Measurements from ENCODE around the gene LAMB2. TPM values are rescaled to one million over a fixed set of nuclear protein-coding genes. Genes with fewer than 3 reads are reported as not detected.

The LAMB2 gene
- total RNA-seq, 2 donors from 2014 or later = 83.6 to 97.8 TPM

DNA sequence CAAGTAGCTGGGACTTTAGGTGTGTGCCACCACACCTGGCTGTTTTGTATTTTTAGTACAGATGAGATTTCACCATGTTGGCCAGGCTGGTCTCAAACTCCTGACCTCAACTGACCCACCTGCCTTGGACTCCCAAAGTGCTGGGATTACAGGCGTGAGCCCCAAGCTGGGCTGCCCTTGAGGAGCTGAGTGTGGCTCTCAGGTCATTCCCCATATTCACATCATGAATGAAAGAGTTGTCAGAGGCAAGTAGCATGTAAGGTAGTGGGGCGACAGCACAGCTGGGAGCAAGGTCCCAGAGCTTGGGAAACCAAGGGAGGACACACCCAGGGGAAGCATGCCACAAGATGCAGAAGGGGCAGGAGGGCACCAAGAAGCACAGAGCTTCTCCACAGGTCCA lies 28.3 kb upstream of the LAMB2 start:
- no peaks in the 10 kb centered on the region for H3K9me3 ChIP-seq (ENCODE audit: control insufficient read depth, low read length)
- H3K4me1 Mint-ChIP-seq = peaks cover 10% of the 10 kb centered on the region
- 94% methylated on average over 2 of the region's 2 CpGs for WGBS, 2 experiments (ENCODE audit: insufficient coverage in 1 of 2, insufficient read length in 1 of 2)

DNA sequence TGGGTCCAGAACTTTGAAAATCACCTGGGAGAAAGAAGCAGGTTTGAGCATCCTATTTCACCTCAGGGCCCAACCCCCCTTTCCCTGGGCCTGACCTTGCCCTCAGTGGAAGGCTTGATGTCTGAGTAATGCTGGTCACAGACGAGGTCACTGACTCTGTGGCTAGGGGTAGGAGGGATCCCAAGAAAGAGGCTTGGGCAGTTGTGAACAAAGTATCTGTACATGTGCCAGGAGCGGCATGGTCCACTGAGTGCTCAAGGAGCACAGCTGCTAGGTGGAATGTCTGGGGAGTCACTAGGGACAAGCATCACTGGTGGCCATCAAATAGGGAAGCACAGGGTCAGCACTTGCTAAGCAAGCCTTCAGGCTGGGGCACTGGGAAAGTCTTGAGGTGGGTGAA lies 25.9 kb upstream of the LAMB2 start:
- no peak for DNase-seq
- no peak overlapping the region for H3K27ac ChIP-seq (ENCODE audit: low read depth, low read length)
- no peak overlapping the region for H3K27ac Mint-ChIP-seq
- H3K4me1 ChIP-seq (ENCODE audit: control insufficient read depth, insufficient read depth, low read length) = no peaks in the 10 kb centered on the region
- no peak overlapping the region for H3K4me3 Mint-ChIP-seq
- WGBS, 2 experiments (ENCODE audit: insufficient coverage in 1 of 2, insufficient read length in 1 of 2) = 83 to 89% methylated on average over 1 to 2 of the region's 2 CpGs
- H3K27me3 ChIP-seq (ENCODE audit: control insufficient read depth, insufficient read depth, low read length, poor library complexity, severe bottlenecking) = no peaks in the 10 kb centered on the region
- H3K9me3 Mint-ChIP-seq = no peaks in the 10 kb centered on the region
- TF ChIP-seq, protein P1, sequence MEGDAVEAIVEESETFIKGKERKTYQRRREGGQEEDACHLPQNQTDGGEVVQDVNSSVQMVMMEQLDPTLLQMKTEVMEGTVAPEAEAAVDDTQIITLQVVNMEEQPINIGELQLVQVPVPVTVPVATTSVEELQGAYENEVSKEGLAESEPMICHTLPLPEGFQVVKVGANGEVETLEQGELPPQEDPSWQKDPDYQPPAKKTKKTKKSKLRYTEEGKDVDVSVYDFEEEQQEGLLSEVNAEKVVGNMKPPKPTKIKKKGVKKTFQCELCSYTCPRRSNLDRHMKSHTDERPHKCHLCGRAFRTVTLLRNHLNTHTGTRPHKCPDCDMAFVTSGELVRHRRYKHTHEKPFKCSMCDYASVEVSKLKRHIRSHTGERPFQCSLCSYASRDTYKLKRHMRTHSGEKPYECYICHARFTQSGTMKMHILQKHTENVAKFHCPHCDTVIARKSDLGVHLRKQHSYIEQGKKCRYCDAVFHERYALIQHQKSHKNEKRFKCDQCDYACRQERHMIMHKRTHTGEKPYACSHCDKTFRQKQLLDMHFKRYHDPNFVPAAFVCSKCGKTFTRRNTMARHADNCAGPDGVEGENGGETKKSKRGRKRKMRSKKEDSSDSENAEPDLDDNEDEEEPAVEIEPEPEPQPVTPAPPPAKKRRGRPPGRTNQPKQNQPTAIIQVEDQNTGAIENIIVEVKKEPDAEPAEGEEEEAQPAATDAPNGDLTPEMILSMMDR (conservative IDR thresholded peaks at IDR 0.05) = no peak
- no peak overlapping the region for H3K4me3 ChIP-seq (ENCODE audit: low read length)
- H3K4me1 Mint-ChIP-seq = no peaks in the 10 kb centered on the region
- peaks cover 10% of the 10 kb centered on the region for H3K36me3 Mint-ChIP-seq (ENCODE audit: low read depth)
- no peak overlapping the region for H3K9ac ChIP-seq (ENCODE audit: extremely low read depth, low read length, poor library complexity, severe bottlenecking)
- no peaks in the 10 kb centered on the region for H3K9me3 ChIP-seq (ENCODE audit: control insufficient read depth, low read length)
- H3K27me3 Mint-ChIP-seq (ENCODE audit: insufficient read depth) = peaks cover 5% of the 10 kb centered on the region
- H3K36me3 ChIP-seq (ENCODE audit: control insufficient read depth, insufficient read depth, low read length) = peaks cover 12% of the 10 kb centered on the region

More for the DNA sequence above, 28.3 kb upstream of the LAMB2 start:
- H3K27me3 ChIP-seq (ENCODE audit: control insufficient read depth, insufficient read depth, low read length, poor library complexity, severe bottlenecking) = no peaks in the 10 kb centered on the region
- H3K4me3 ChIP-seq (ENCODE audit: low read length) = no peak overlapping the region
- Mint-ChIP-seq H3K4me3 (no peak overlapping the region), H3K27me3 (ENCODE audit: insufficient read depth) (no peaks in the 10 kb centered on the region), H3K9me3 (no peaks in the 10 kb centered on the region), H3K36me3 (ENCODE audit: low read depth) (peaks cover 19% of the 10 kb centered on the region), H3K27ac (no peak overlapping the region)
- H3K9ac ChIP-seq (ENCODE audit: extremely low read depth, low read length, poor library complexity, severe bottlenecking) = no peak overlapping the region
- peaks cover 4% of the 10 kb centered on the region for H3K4me1 ChIP-seq (ENCODE audit: control insufficient read depth, insufficient read depth, low read length)
- TF ChIP-seq, protein P1 (conservative IDR thresholded peaks at IDR 0.05) = no peak
- no peak for DNase-seq
- peaks cover 26% of the 10 kb centered on the region for H3K36me3 ChIP-seq (ENCODE audit: control insufficient read depth, insufficient read depth, low read length)
- no peak overlapping the region for H3K27ac ChIP-seq (ENCODE audit: low read depth, low read length)

DNA sequence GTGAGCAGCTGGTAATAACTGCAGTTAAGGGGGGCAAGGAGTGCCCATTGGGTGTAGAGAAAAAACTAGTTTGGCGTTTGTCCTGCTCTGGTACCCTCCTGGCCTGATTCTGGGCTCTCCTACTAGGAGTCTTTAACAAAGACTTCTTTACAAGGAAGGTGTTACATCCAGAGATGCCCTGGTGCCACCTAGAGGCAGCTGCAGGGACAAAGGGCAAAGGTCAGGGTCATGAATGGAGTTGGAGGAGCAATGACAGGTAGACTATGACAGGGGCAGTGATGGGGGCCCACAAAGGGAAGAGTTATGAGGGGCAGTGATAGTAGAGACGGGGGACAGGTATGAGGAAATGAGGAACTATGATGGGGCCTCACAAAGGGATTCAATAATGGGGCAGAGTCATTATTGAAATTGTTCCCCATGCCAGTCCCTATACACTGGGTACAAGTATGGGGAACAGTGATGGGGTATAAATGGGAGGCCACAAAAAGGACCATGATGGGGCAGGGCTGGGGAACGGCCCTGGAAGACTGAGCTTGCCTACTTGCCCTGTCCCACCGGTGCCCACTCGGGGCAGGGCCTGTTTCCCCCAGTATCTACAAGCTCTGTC lies 25.4 kb upstream of the LAMB2 start:
- Mint-ChIP-seq H3K27ac (no peak overlapping the region), H3K4me3 (no peak overlapping the region), H3K27me3 (ENCODE audit: insufficient read depth) (peaks cover 9% of the 10 kb centered on the region), H3K36me3 (ENCODE audit: low read depth) (peaks cover 5% of the 10 kb centered on the region), H3K4me1 (no peaks in the 10 kb centered on the region), H3K9me3 (no peaks in the 10 kb centered on the region)
- WGBS, 2 experiments (ENCODE audit: insufficient coverage in 1 of 2, insufficient read length in 1 of 2) = 58 to 76% methylated on average over 2 to 5 of the region's 5 CpGs
- H3K27me3 ChIP-seq (ENCODE audit: control insufficient read depth, insufficient read depth, low read length, poor library complexity, severe bottlenecking) = no peaks in the 10 kb centered on the region
- peaks cover 6% of the 10 kb centered on the region for H3K36me3 ChIP-seq (ENCODE audit: control insufficient read depth, insufficient read depth, low read length)
- H3K27ac ChIP-seq (ENCODE audit: low read depth, low read length) = no peak overlapping the region
- DNase-seq = peak; percentile 90
- H3K9ac ChIP-seq (ENCODE audit: extremely low read depth, low read length, poor library complexity, severe bottlenecking) = no peak overlapping the region
- no peak overlapping the region for H3K4me3 ChIP-seq (ENCODE audit: low read length)
- TF ChIP-seq, protein P1 (conservative IDR thresholded peaks at IDR 0.05) = peak; percentile 77
- H3K4me1 ChIP-seq (ENCODE audit: control insufficient read depth, insufficient read depth, low read length) = no peaks in the 10 kb centered on the region
- no peaks in the 10 kb centered on the region for H3K9me3 ChIP-seq (ENCODE audit: control insufficient read depth, low read length)

Data from endodermal cell (in vitro differentiated cells).